Endothelial cell of umbilical vein (primary cell): ENCODE results near the gene PRKG1. TPM values are rescaled to one million over a fixed set of nuclear protein-coding genes. Genes with fewer than 3 reads are reported as not detected.

Experiments
- BruUV-seq: library from RNA; stranded (reverse); fragments of 400-500 nt; replicated peaks from 2 replicates; lab custom pipeline; 2021; lab: Mats Ljungman, UMichigan
- CTCF ChIA-PET: fragments of 300-600, 350-600 bp; sonication (Branson Sonifier 250); formaldehyde crosslinking; loops from one replicate; lab custom pipeline; 2021; ENCODE audit warnings: antibody characterized with exemption, inconsistent platforms; lab: Charles Lee
- POLR2A ChIA-PET: fragments of 300-600, 350-600 bp; sonication (Branson Sonifier 250); formaldehyde crosslinking; loops from one replicate; lab custom pipeline; 2021; ENCODE audit warnings: antibody characterized with exemption, inconsistent platforms; lab: Charles Lee
- DNase-seq: peaks from one replicate; pipeline ENCODE4 v3.0.0-alpha.2; 2011; ENCODE audit warnings: low read depth, low spot score
- FAIRE-seq: peaks from 2 replicates; lab custom pipeline; 2011; peaks lifted over from hg19 to GRCh38; lab: Jason Lieb, UNC
- H2AFZ ChIP-seq: 2 replicates; pipeline ENCODE4 v1.6.0; 2012; ENCODE audit warnings: low read depth, low read length, control low read depth, inconsistent platforms
- H3K27ac ChIP-seq: 2 replicates; pipeline ENCODE4 v1.5.1; 2011; ENCODE audit warnings: low read depth, mild to moderate bottlenecking, control low read depth, low read length, moderate library complexity; ENCODE audit not compliant: insufficient read depth
- H3K27me3 ChIP-seq, 2 experiments: 2 replicates each; pipeline versions ENCODE4 v1.6.0 to v1.6.1; 2011; ENCODE audit warnings: low read length in 2 of 2, mixed read lengths in 1 of 2; ENCODE audit not compliant: control insufficient read depth in 2 of 2, insufficient read depth in 2 of 2
- H3K36me3 ChIP-seq, 2 experiments: 2 replicates in 1 of 2; 3 replicates in 1 of 2; pipeline ENCODE4 v1.5.1; 2011; ENCODE audit warnings: low read length in 2 of 2, mild to moderate bottlenecking in 1 of 2, moderate library complexity in 1 of 2; ENCODE audit not compliant: control insufficient read depth in 2 of 2, insufficient read depth in 2 of 2; ENCODE audit errors: extremely low read depth in 1 of 2
- H3K4me1 ChIP-seq: 3 replicates; pipeline ENCODE4 v1.5.1; 2011; ENCODE audit warnings: mild to moderate bottlenecking, low read length; ENCODE audit not compliant: control insufficient read depth, insufficient read depth; ENCODE audit errors: extremely low read depth
- H3K4me2 ChIP-seq: 2 replicates; pipeline ENCODE4 v1.6.1; 2011; ENCODE audit warnings: low read length, control low read depth, mixed read lengths; ENCODE audit not compliant: insufficient read depth
- H3K4me3 ChIP-seq, 3 experiments: fragments of 200-600 bp in 1 of 3; sonication (generic), shearing (Covaris generic) in 1 of 3; replicated peaks in 1 of 3; 2 replicates each; pipeline ENCODE4 v1.5.1; 2011 to 2016; ENCODE audit warnings: control low read depth in 3 of 3, low read length in 3 of 3, mild to moderate bottlenecking in 2 of 3, inconsistent platforms in 1 of 3, low read depth in 1 of 3, moderate library complexity in 1 of 3; ENCODE audit not compliant: insufficient read depth in 1 of 3
- H3K79me2 ChIP-seq: 2 replicates; pipeline ENCODE4 v1.6.0; 2012; ENCODE audit warnings: low read length, inconsistent platforms; ENCODE audit not compliant: control insufficient read depth, insufficient read depth
- H3K9ac ChIP-seq: replicated peaks from 2 replicates; pipeline ENCODE3; 2011; ENCODE audit warnings: low read length, control low read depth; ENCODE audit not compliant: insufficient read depth; ENCODE audit errors: extremely low read depth
- H3K9me1 ChIP-seq: replicated peaks from 3 replicates; pipeline ENCODE4 v1.6.0; 2011; ENCODE audit warnings: mild to moderate bottlenecking, low read length; ENCODE audit not compliant: control insufficient read depth, insufficient read depth; ENCODE audit errors: extremely low read depth
- H3K9me3 ChIP-seq: replicated peaks from 2 replicates; pipeline ENCODE4 v1.5.1; 2012; ENCODE audit warnings: low read length, inconsistent platforms; ENCODE audit not compliant: control insufficient read depth, insufficient read depth
- H4K20me1 ChIP-seq: replicated peaks from 2 replicates; pipeline ENCODE3; 2011; ENCODE audit warnings: mild to moderate bottlenecking, low read length; ENCODE audit not compliant: control insufficient read depth, insufficient read depth; ENCODE audit errors: extremely low read depth
- CTCF ChIP-seq, 2 donors: IDR thresholded peaks; 1 replicate in 1 of 2; 2 replicates in 1 of 2; pipeline ENCODE4 v1.5.1; 2011; ENCODE audit warnings: low read length in 2 of 2, mild to moderate bottlenecking in 2 of 2, moderate library complexity in 2 of 2, control low read depth in 1 of 2, inconsistent platforms in 1 of 2, low read depth in 1 of 2; ENCODE audit not compliant: insufficient read depth in 1 of 2; ENCODE audit errors: extremely low read depth in 1 of 2
- EZH2 ChIP-seq: IDR thresholded peaks from 2 replicates; pipeline ENCODE4 v1.6.1; 2012; ENCODE audit warnings: borderline replicate concordance, low read depth, mild to moderate bottlenecking, moderate library complexity, low read length, inconsistent platforms; ENCODE audit not compliant: severe bottlenecking
- FOS ChIP-seq: IDR thresholded peaks from 2 replicates; pipeline ENCODE4 v1.6.1; 2011; ENCODE audit warnings: mild to moderate bottlenecking, low read length, moderate library complexity, borderline replicate concordance; ENCODE audit not compliant: insufficient read depth
- GATA2 ChIP-seq: IDR thresholded peaks from 2 replicates; pipeline ENCODE4 v1.7.0; 2011; ENCODE audit warnings: low read depth, mild to moderate bottlenecking, moderate library complexity, mixed read lengths, low read length; ENCODE audit not compliant: insufficient read length, insufficient read depth
- JUN ChIP-seq: IDR thresholded peaks from 2 replicates; pipeline ENCODE4 v1.6.1; 2011; ENCODE audit warnings: borderline replicate concordance, low read depth; ENCODE audit not compliant: insufficient read length, insufficient read depth
- MAX ChIP-seq: IDR thresholded peaks from 2 replicates; pipeline ENCODE4 v1.6.1; 2011; ENCODE audit not compliant: insufficient read depth, insufficient read length
- MYC ChIP-seq: IDR thresholded peaks from one replicate; pipeline ENCODE4 v1.6.1; 2011; ENCODE audit warnings: mild to moderate bottlenecking, low read depth, low read length
- POLR2A ChIP-seq: IDR thresholded peaks from 2 replicates; pipeline ENCODE4 v1.6.1; 2012; ENCODE audit warnings: low read depth, mild to moderate bottlenecking, control low read depth, low read length
- POLR2AphosphoS5 ChIP-seq: IDR thresholded peaks from 2 replicates; pipeline ENCODE4 v1.6.1; 2012; ENCODE audit warnings: low read depth, mild to moderate bottlenecking, control low read depth, low read length, moderate library complexity; ENCODE audit not compliant: insufficient read depth
- dilution Hi-C: fragments of 300-500 bp; cut with MboI; formaldehyde crosslinking; loops from one replicate; pipeline ENCODE4 v1.15.0; 2019; ENCODE audit warnings: low sequenced_read_pairs; ENCODE audit not compliant: extremely low pct_ligation_motif_present
- intact Hi-C: fragments of 100-400 bp; cut with micrococcal nuclease; formaldehyde crosslinking; loops from one replicate; pipeline ENCODE4 v1.10.0; 2022
- polyA plus RNA-seq, 4 experiments: library from polyadenylated mRNA; depleted of rRNA in 3 of 4; stranded (reverse) in 3 of 4; unstranded in 1 of 4; fragments of >200 nt; gene quantifications; 2 replicates each; pipeline versions ENCODE4 v1.2.1 to v1.2.3, GENCODE V29; 2011 to 2012; ENCODE audit warnings: missing spikeins in 1 of 4
- total RNA-seq: library from RNA; stranded (reverse); gene quantifications from 2 replicates; pipeline ENCODE4 v1.2.3, GENCODE V29; 2021

PRKG1 gene
- total and polyA plus RNA-seq, 2 donors (not counting 3 experiments of a cell fraction or from before 2014, with no cell fraction given) = 0.01 to 0.18 TPM

- TF ChIP-seq MAX = no peak
- no peak for TF ChIP-seq EZH2
- TF ChIP-seq JUN = no peak
- no peak for TF ChIP-seq GATA2
- TF ChIP-seq CTCF (IDR thresholded peaks at IDR 0.05; ENCODE audit: extremely low read depth in 1 of 2, insufficient read depth in 1 of 2, low read depth in 1 of 2, low read length in 2 of 2) = no peak
- TF ChIP-seq POLR2AphosphoS5 = no peak
- TF ChIP-seq MYC = no peak
- TF ChIP-seq POLR2A = no peak
- TF ChIP-seq FOS = no peak
- Histone ChIP-seq H3K9me3 (no peaks in the 10 kb centered on the region), H3K9me1 (no peaks in the 10 kb centered on the region), H3K9ac (no peak overlapping the region), H3K4me2 (no peak overlapping the region), H3K4me1 (no peaks in the 10 kb centered on the region), H3K27ac (no peak overlapping the region), H4K20me1 (no peaks in the 10 kb centered on the region), H3K27me3 (no peaks in the 10 kb centered on the region), H3K79me2 (no peaks in the 10 kb centered on the region), H3K4me3 (no peak overlapping the region), H2AFZ (no peak overlapping the region), H3K36me3 (no peaks in the 10 kb centered on the region)
- no peak for FAIRE-seq
- CTCF ChIA-PET = no interaction called here
- intact Hi-C loops = no loop called here
- no TSS peak for BruUV-seq
- dilution Hi-C loops = no loop called here
- DNase-seq = no peak
- POLR2A ChIA-PET = no interaction called here
These were observed 982.0 kb downstream of the PRKG1 start for GRCh38 chr10:52056291-52056690.
